ENCODE data around the gene ELP2.

The ELP2 gene

GRCh38 chr18:36095936-36096519 is 33.7 kb upstream of the ELP2 start (continued):
- TF ChIP-seq ZNF548 (tag by site-specific recombination; IDR thresholded peaks at IDR 0.05) (no peak), ZNF555 (tag by site-specific recombination; conservative IDR thresholded peaks at IDR 0.05) (no peak), YY2 (tag by site-specific recombination; IDR thresholded peaks at IDR 0.05) (no peak), ZNF664 (tag by site-specific recombination; IDR thresholded peaks at IDR 0.05) (peak; percentile 84), ZNF660 (tag by site-specific recombination; IDR thresholded peaks at IDR 0.05) (peak; percentile 59; the same call in 1 of the 2 replicates), EGR2 (tag by site-specific recombination; IDR thresholded peaks at IDR 0.05; ENCODE audit: low read depth) (no peak), ZNF362 (tag by site-specific recombination; IDR thresholded peaks at IDR 0.05) (no peak), ZBTB7A (tag by site-specific recombination; IDR thresholded peaks at IDR 0.05; ENCODE audit: low read depth) (no peak), CTCF (tag by site-specific recombination; IDR thresholded peaks at IDR 0.05) (peak; percentile 48; the same call in 1 of the 2 replicates), HOXC10 (CRISPR knock-in tag; IDR thresholded peaks at IDR 0.05) (no peak), ZNF146 (tag by site-specific recombination; IDR thresholded peaks at IDR 0.05) (peak; percentile 77), PRDM2 (tag by site-specific recombination; IDR thresholded peaks at IDR 0.05; ENCODE audit: borderline replicate concordance) (no peak), SALL2 (tag by site-specific recombination; IDR thresholded peaks at IDR 0.05; ENCODE audit: borderline replicate concordance) (no peak)

- Histone ChIP-seq H3K9me3 (ENCODE audit: control insufficient read depth, insufficient read depth, low read depth, low read length) (no peaks in the 10 kb centered on the region), H3K36me3 (ENCODE audit: control insufficient read depth in 2 of 2, insufficient read depth in 1 of 2, low read length in 2 of 2) (no peaks in the 10 kb centered on the region), H3K4me3 (ENCODE audit: low read depth, low read length) (no peak overlapping the region), H3K27ac (ENCODE audit: extremely low read depth, low read depth, low read length) (no peak overlapping the region), H3K4me1 (ENCODE audit: control insufficient read depth, insufficient read depth, low read length) (no peaks in the 10 kb centered on the region)
- ChIA-PET POLR2A (interaction anchor here (0.7 kb wide), 1 partner anchor 656 kb away, joined by 4 read pairs; no protein-coding TSS in a partner anchor), CTCF (interaction anchor here (0.5 to 7.5 kb wide), 5 partner anchors 79 to 549 kb away, joined by 3 to 181 read pairs (median 3); no protein-coding TSS in a partner anchor)
- no peak for TF ChIP-seq ZNF548 (tag by site-specific recombination; IDR thresholded peaks at IDR 0.05)
- no peak for TF ChIP-seq ZNF654 (tag by site-specific recombination; IDR thresholded peaks at IDR 0.05; ENCODE audit: low read depth)
- TF ChIP-seq ZNF292 (tag by site-specific recombination; IDR thresholded peaks at IDR 0.05; ENCODE audit: borderline replicate concordance, low read depth) = no peak
- TF ChIP-seq REPIN1 (tag by site-specific recombination; IDR thresholded peaks at IDR 0.05; ENCODE audit: low read depth) = no peak
- no peak for TF ChIP-seq ZBTB1 (tag by site-specific recombination; IDR thresholded peaks at IDR 0.05)
- no peak for TF ChIP-seq BCL6B (tag by site-specific recombination; IDR thresholded peaks at IDR 0.05)
- TF ChIP-seq ZBTB20 (tag by site-specific recombination; IDR thresholded peaks at IDR 0.05) = no peak
- no peak for TF ChIP-seq ZNF350 (tag by site-specific recombination; IDR thresholded peaks at IDR 0.05)
- TF ChIP-seq ZNF670 (tag by site-specific recombination; IDR thresholded peaks at IDR 0.05; ENCODE audit: low read depth) = no peak
- no peak for TF ChIP-seq ZNF626 (tag by site-specific recombination; IDR thresholded peaks at IDR 0.05)
- TF ChIP-seq ZNF792 (tag by site-specific recombination; IDR thresholded peaks at IDR 0.05) = no peak
- no peak for TF ChIP-seq ZNF776 (tag by site-specific recombination; IDR thresholded peaks at IDR 0.05; ENCODE audit: borderline replicate concordance)
- TF ChIP-seq MZF1 (tag by site-specific recombination; IDR thresholded peaks at IDR 0.05; ENCODE audit: borderline replicate concordance) = no peak
Observed at GRCh38 chr18:36096955-36097354, 32.7 kb upstream of the ELP2 start.
